COLO668 (cell line): Measurements from ENCODE around the gene RCC1.
A peak's percentile ranks its signal among the peaks of the same experiment; 100 is the strongest.
"Not testable (repeated sequence)": the region's sequence is repeated elsewhere in the genome, so short reads cannot be mapped to it uniquely, and the experiment has no call there.

Experiments used
- DNase-seq: peaks from one replicate; lab custom pipeline; 2025; ENCODE audit not compliant: unreplicated experiment; lab: John Stamatoyannopoulos, UW

The RCC1 gene, protein sequence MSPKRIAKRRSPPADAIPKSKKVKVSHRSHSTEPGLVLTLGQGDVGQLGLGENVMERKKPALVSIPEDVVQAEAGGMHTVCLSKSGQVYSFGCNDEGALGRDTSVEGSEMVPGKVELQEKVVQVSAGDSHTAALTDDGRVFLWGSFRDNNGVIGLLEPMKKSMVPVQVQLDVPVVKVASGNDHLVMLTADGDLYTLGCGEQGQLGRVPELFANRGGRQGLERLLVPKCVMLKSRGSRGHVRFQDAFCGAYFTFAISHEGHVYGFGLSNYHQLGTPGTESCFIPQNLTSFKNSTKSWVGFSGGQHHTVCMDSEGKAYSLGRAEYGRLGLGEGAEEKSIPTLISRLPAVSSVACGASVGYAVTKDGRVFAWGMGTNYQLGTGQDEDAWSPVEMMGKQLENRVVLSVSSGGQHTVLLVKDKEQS

DNA sequence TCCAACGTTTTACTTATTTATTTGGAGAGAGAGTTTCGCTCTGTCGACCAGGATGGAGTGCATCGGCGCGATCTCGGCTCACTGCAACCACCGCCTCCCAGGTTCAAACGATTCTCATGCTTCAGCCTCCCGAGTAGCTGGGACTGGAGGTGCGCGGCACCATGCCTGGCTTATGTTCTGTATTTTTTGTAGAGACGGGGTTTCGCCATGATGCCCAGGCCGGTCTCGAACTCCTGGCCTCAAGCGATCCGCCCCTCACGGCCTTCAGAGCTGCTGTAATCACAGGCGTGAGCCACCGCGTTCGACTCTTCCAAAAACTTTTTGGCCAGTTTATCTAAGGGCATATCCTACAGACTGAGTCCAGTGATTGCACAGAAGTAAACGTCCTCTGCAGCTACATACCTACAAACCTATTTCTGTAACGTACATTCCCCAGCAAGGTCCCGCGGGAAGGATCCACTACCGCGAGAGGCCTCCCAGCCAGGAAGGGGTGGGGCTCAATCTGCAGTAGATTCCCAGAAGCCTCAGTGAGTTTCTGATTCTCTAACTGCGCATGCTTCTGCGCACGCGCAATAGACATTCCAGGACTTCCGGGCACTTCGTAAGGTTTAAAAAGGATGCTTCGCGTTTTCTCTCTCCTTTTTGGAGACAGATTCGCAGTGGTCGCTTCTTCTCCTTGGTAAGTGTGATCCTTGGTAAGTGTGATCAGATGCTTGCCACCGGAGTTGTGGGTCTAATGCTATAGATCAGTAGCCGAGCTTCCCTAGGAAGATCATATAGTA, at the start of gene RCC1:
TSS of gene RCC1 (plus strand) at position 638 of the 782 bp plus-strand sequence. CDS start 23,824 bp downstream, outside the sequence.
- DNase-seq, result peak; percentile 100

DNA sequence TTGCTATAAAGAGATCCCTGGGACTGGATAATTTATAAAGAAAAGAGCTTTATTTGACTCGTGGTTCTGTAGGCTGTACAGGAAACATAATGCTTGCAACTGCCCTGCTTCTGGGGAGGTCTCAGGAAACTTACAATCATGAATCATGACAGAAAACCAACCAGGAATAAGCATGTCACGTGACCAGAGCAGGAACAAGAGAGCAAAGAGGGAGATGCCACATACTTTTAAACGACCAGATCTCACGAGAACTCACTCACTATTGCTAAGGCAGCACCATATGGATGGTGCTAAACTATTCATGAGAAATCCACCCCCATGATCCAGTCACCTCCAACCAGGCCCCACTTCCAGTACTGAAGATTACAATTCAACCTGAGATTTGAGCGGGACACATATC, 49.8 kb upstream of the RCC1 start:
- no peak for DNase-seq

DNA sequence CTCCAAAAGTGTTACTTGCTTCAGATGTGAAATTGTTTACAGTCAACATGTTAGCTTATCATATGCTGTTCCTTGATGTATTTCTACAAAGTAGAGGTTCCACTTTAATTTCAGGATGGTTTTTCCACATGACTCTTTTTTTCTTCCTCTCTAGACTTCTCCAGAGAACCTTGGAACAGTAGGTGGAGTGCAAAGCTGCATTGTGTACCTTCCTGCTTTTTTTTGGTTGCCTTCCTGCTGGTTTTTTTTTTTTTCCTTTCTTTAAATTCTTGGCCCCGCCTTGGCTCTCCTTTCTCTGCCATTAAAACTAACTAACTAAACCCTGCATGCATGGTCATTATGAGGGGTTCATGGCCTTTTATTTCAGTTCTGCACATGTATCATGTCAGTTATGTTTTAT, 48.2 kb upstream of the RCC1 start:
- DNase-seq, result no peak

DNA sequence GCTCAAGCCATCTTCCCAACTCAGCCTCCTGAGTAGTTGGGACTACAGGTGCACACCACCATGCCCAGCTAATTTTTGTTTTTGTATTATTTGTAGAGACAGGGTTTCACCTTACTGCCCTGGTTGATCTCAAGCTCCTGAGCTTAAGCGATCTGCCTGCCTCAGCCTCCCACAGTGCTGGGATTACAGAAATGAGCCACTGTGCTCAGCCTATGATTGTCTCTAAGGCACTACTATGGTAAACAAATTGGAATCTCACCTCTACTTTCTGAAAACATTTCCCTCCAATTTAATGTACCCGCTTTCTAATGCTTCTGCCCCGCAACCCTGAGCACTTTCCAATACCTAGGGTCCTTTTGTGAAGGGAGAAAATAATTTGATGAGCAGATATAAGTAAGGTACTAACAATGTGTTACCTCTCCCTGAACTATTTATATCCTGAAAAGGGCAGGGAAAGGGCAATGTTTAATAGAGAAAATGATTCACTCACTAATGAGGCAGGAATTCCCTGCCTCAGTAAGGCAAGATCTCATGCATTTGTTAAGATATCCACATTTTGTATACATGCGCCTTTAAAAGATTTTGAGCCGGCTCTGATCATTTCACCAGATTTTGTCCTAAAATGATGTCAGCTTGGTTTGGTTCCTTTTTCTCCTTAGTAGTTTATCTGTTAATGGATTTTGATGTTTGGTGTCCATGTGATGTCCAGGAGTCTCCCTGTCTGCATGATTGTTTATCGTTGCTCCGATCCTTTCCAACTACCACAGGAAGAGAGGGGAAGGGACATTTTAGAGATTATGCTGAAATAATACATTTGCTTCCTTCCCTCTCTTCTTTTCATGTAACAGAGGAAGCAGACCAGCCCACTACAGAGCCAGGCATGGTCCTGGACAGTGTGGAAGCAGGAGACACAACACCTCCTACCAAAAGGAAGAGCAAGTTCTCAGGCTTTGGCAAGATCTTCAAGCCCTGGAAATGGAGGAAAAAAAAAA, 47.3 kb upstream of the RCC1 start:
- no peak for DNase-seq

DNA sequence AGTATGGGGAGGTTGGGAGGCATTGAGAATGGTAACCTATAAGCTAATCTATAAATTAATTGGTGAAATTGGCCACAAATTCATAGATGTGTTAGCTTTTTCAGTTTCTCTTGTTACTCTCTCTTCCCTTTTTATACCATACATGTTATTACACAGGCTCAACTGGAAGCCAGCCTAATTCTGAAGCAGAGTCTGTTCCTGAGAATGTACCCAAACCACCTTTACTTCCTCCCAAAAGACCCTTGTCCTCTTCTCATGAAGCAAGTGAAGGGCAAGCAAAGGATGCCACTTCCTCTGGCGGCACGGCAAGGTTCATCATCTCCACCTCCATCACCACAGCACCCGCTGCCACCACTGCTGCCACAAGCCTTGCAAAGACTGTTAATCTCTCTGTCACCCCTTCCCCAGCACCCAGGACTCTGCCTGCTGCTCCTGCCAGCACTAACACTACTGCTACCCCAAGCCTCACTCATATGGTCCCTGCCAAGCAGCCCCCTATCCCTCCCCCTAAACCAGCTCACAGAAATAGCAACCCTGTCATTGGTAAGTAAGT, 39.5 kb upstream of the RCC1 start:
- no peak for DNase-seq

DNA sequence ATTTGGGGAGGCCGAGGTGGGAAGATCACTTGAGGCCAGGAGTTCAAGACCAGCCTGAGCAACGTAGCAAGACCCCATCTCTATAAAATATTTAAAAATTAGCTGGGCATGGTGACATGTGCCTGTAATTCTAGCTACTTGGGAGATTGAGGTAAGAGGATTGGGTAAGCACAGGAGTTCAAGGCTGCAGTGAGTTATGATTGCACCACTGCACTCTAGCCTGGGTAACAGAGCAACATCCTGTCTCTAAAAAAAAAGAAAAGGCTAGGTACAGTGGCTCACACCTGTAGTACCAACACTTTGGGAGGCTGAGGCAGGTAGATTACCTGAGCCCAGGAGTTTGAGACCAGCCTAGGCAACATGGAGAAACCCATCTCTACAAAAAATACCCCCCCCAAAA, 35.7 kb upstream of the RCC1 start:
- DNase-seq, result no peak

DNA sequence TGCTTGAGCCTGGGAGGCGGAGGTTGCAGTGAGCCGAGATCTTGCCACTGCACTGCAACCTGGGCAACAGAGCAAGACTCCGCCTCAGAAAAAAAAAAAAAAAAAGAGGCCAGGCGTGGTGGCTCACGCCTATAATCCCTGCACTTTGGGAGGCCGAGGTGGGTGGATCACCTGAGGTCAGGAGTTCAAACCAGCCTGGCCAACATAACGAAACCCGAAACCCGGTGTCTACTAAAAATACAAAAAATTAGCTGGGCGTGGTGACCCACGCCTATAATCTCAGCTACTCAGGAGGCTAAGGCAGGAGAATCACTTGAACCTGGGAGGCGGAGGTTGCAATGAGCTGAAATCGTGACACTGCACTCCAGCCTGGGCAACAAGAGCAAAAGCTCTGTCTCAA, 26.3 kb upstream of the RCC1 start:
- not testable (repeated sequence) for DNase-seq

DNA sequence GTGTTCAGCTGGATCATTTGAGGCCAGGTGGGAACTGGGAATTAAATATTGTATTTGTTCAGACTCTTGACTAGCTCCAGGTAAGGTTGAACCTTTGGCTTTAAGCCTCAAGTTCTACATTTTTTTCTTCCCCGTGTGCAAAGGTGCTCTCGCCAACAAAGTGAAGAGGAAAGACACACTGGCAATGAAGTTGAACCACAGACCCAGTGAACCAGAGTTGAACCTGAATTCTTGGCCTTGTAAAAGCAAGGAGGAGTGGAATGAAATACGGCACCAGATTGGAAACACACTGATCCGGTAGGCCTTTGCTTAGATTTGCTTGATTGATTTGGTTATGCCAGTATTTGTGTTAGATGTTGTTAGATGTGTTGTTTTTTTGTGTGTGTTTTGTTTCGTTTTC, 25.5 kb upstream of the RCC1 start:
- DNase-seq, result no peak

DNA sequence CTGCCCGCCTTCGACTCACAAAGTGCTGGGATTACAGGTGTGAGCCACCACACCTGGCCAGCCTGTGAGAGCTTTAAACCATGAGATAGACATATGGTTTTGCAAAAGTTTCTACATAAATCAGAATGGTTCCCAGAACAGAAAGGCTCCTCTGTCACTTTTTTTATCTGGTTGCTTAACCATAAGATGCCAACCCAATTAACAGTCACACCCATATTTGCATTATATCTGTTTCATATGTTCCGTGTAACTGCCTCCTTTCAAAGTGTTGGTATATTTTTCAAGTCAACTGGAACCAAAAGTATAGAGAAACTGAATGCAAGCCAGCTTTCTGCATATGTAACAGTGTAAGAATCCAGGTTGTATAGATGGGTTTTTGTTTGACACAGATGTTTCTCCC, 23.7 kb upstream of the RCC1 start:
- DNase-seq, result no peak

DNA sequence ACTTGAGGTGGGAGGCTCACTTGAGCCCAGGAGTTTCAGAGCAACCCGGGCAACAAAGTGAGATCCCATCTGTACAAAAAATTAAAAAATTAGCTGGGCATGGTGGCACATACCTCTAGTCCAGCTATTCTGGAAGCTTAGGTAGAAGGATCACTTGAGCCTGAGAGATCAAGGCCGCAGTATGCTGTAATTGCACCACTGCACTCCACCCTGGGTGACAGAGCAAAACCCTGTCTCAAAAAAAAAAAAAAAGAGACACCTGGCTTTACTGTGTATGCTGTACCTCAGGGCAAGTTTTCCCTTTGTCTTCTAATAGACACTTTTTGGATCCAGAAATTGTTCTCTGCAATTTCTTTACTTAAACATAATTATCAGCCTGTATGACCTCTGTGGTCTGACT, 23.1 kb upstream of the RCC1 start:
- DNase-seq, result no peak

DNA sequence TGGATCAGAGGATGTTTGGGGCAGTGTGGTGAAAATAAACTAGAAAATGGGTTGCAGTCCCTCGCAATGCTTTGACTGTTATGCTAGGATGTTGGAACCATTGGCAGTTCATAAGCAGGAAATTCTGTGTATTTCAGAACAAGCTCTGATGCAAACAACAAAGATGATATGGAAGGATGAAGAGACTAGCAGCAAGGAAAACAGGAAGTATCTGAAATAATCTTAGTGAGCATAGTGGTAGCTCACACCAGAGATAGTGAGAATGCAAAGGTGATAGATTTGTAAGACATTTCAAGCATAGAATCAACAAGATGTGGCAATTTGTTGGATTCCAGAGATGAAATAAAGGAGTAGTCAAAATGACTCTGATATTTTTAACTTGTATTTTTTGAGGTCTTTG, 11.1 kb upstream of the RCC1 start:
- no peak for DNase-seq

DNA sequence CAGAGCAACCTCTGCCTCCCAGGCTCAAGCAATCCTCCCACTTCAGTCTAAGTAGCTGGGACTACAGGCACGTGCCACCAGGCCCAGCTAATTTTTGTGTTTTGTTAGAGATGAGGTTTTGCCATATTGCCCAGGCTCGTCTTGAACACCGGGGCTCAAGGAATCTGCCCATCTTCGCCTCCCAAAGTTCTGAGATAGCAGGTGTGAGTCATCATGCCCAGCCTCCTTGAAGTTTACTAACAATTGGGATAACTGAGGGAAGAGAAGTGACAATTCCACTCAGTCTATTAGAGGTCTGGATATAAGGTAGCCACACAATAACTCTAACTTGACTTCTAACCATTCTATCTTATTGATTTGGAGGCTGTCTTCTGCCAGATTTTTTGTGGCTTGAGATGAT, 6.3 kb upstream of the RCC1 start:
- no peak for DNase-seq

DNA sequence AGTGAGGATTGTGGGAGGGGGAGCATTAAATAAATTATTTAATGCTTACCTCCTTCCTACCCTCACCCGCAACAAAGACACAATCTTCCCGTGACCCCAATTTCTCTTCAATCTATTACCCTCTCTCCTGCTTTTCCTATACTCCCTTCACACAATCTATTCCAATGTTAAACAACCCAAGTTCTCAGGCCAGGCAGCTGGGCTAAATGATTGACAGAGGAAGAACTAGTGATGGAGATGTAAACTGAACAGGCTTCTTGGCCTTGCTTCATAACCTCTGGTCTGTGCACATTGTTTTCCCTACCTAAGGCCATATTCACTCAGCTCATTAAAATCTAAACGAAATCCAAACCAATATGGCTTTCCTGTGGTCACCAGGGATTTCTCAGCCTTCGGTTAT, 3.9 kb upstream of the RCC1 start:
- DNase-seq, result no peak

DNA sequence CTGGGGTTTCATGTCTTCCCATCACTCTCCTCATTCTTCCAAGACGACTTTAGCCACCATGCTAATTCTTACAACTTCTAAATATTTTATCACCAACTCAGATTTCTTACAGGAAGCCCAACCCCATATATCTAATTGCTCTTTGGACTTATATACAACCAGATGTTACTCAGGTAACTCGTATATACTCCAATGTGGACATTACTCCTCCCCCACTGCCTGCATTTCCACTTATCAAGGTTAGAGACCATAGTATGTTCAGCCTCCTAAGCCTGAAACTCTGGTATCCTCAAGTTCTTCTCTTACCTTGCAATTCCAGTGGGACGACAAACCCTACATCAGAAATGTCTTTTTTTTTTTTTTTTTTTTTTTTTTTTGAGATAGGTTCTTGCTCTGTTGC, 2.7 kb upstream of the RCC1 start:
- DNase-seq, result no peak

DNA sequence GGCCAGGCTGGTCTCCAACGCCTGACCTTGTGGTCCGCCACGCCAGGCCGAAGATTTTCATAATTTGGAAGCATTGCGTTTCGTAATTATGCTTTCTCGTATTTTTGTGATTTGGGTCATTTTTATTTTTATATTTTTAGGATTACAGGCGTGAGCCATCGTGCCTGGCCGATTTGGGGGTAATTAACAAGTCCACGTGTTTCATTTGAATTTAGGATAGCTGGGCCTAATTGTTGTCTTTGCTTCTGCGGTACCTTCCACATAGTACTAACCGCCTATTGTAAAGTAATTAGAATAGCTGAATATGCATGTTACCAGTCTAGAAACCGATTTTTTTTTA, 1.0 kb downstream of the RCC1 start:
- no peak for DNase-seq

DNA sequence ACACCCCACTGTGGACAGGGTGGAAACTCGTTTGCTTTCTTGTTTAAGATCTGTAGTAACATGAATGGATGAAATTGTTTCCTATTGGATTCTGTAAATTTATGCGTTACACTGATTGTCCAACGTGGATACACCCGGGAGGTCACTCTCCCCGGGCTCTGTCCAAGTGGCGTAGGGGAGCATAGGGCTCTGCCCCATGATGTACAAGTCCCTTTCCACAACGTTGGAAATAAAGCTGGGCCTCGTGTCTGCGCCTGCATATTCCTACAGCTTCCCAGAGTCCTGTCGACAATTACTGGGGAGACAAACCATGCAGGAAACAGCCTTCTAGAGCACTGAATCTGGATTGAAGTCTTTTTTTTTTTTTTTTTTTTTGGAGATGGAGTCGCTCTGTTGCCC, 1.4 kb downstream of the RCC1 start:
- DNase-seq, result peak; percentile 34

DNA sequence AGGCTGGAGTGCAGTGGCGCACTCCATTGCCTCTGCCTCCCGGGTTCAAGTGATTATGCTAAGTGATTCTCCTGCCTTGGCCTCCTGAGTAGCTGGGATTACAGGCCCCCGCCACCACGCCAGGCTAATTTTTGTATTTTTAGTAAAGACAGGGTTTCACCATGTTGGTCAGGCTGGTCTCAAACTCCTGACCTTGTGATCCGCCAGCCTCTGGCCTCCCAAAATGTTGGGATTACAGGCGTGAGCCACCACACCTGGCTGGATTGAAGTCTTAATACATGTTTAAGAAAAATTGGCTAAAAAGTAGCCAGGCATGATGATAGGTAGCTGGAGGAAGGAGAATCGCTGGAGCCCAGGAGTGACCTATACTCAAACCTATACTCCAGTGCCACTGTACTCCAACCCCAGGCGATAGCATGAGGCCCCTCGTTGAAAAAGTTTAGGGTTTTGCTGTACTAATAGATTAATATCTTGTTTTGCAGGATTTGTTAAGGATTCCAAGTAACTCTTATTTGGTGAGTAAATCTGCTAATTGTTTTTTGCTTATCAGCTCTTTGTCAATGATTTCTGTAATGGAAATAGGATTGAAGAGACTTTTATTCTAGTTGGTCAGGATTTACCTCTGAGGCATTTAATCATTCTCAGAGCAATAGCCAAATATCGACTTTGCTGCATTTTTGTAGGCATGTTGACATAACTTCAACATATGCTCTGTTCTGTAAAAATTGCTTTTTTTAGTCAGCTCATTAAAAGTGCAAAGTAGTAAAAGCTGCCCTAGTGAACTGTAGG, 2.0 kb downstream of the RCC1 start:
- DNase-seq, result no peak

DNA sequence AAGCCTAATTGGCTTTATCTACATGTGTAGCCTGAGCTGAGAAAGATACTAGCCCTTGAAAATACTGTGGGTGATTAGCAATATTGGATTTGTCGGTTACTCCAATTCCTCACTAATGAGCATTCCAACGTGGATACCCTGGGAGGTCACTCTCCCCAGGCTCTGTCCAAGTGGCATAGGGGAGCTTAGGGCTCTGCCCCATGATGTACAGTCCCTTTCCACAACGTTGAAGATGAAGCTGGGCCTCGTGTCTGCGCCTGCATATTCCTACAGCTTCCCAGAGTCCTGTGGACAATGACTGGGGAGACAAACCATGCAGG, 2.6 kb downstream of the RCC1 start:
- no peak for DNase-seq

DNA sequence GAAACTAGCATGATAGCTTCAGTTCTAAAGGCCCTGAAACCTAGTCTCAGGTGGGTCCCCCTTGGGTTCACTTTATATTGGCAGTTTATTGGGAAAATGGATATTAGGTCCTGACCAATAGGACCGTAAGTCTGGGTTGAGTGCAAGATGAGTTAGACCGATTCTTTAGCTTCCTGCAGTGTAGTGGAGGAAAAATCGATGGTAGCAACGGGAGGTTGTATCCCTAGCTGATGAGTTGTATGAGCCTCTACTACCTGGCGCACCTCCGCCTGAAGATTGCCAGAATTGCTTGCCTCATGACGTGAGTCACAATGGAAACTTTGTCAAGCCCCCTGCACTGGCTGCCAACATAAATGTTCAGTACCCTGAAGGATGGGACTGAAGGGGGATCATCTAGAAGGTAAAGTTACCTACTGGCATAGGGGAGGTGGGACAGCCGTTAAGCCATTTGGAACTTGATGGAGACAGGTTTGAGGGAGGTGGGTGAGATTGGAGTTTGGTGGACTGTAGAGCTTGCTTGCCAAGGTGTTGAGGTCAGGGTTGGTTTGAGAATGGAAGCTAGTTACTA, 3.9 kb downstream of the RCC1 start:
- no peak for DNase-seq
